Measurements from ENCODE around the gene RHOJ. TPM values are rescaled to one million over a fixed set of nuclear protein-coding genes. Genes with fewer than 3 reads are reported as not detected.
A peak's percentile ranks its signal among the peaks of the same experiment; 100 is the strongest.
"Not testable (repeated sequence)": the region's sequence is repeated elsewhere in the genome, so short reads cannot be mapped to it uniquely, and the experiment has no call there.

The RHOJ gene
- polyA plus RNA-seq, 3 donors from 2014 or later = not detected

GRCh38 chr14:63301891-63302534, 97.8 kb downstream of the RHOJ start:
- H3K36me3 Mint-ChIP-seq = no peaks in the 10 kb centered on the region
- H3K27me3 Mint-ChIP-seq (ENCODE audit: low read depth in 3 of 3) = peaks cover 3 to 7% (median 6%) of the 10 kb centered on the region in 3 donors
- DNase-seq = no peak
- peaks cover 10 to 23% of the 10 kb centered on the region in 2 donors for H3K4me1 Mint-ChIP-seq
- no peaks in the 10 kb centered on the region for H3K9me3 Mint-ChIP-seq
- peak overlapping the region in 1 of 6 donors; percentile 39 for H3K27ac Mint-ChIP-seq
- no peak overlapping the region for H3K4me3 Mint-ChIP-seq

DNA sequence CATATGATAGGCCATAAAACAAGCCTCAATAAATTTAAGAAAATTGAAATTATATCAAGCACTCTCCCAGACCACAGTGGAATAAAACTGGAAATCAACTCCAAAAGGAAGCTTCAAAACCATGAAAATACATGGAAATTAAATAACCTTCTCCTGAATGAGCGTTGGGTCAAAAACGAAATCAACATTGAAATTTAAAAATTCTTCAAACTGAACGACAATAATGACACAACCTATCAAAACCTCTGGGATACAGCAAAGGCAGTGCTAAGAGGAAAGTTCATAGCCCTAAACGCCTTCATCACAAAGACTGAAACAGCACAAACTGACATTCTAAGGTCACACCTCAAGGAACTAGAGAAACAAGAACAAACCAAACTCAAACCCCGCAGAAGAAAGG, 100.2 kb downstream of the RHOJ start:
- not testable (repeated sequence) for H3K4me3 Mint-ChIP-seq; H3K36me3 Mint-ChIP-seq; H3K27me3 Mint-ChIP-seq (ENCODE audit: low read depth in 3 of 3); H3K27ac Mint-ChIP-seq; H3K4me1 Mint-ChIP-seq; DNase-seq; H3K9me3 Mint-ChIP-seq

DNA sequence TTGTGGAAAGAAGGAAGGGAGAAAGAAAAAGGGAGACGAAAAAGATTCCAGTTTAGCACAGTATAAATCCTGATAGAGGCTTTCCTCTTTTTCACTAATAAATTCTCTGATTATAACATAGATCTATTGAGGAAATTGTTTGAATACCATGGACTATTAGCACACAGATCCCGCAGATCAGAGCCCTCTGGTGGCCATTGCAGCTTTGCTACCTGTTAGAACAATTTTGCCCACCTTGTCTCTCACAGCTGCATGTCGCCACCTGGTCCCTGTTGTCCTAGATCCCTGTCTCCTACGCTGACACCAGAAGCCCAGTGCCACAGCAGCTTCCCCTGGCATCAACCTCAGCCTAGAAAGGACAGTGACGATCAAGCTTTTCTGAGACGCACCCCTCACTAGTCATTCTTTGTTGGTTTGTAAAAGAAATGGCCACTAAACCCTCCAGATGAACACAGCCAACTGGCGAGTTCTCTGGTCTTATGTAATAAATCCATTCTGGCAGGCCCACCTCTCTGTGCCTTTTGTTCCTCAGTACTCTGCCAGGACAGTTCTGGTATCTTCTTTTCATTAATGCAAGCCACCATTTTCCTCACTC, 104.6 kb downstream of the RHOJ start:
- Mint-ChIP-seq H3K36me3 (no peaks in the 10 kb centered on the region), H3K27me3 (ENCODE audit: low read depth in 3 of 3) (peaks cover 1 to 5% (median 5%) of the 10 kb centered on the region in 3 donors), H3K27ac (no peak overlapping the region), H3K4me3 (no peak overlapping the region), H3K4me1 (no peaks in the 10 kb centered on the region), H3K9me3 (no peaks in the 10 kb centered on the region)
- DNase-seq = no peak

DNA sequence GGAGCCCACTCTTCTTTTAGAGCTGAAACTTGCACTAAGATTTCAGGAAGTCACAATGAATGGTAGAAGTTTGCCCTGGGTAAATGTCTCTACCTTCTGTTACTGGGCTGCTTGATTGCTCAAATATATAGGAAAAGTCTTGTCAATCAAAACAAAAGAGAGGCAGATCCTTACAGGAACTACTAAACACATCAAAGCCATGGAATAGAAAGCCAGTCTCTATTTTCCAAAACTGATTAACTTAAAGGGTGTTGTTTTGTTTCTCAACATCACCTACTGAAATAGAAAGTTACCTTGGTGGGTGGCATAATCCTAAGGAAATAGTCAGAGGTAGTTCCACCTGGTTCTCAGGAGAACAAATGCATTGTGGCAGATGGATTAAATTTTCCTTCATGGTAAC, 114.6 kb downstream of the RHOJ start, which contains the start of gene GPHB5:
GPHB5 (minus strand) TSS at position 101 of the 400 bp plus-strand sequence. CDS start 1,086 bp downstream, outside the sequence.
- Mint-ChIP-seq H3K27me3 (ENCODE audit: low read depth in 3 of 3) (peaks cover 1 to 17% (median 2%) of the 10 kb centered on the region in 3 donors), H3K9me3 (no peaks in the 10 kb centered on the region), H3K4me1 (no peaks in the 10 kb centered on the region), H3K27ac (no peak within 1 kb of the TSS), H3K36me3 (no peaks in the 10 kb centered on the region), H3K4me3 (no peak within 1 kb of the TSS)
- DNase-seq = no peak

- H3K27me3 Mint-ChIP-seq (ENCODE audit: low read depth in 3 of 3) = peaks cover 0 to 15% (median 1%) of the 10 kb centered on the region in 3 donors
These were observed 118.2 kb downstream of the RHOJ start for GRCh38 chr14:63322472-63322871.

DNA sequence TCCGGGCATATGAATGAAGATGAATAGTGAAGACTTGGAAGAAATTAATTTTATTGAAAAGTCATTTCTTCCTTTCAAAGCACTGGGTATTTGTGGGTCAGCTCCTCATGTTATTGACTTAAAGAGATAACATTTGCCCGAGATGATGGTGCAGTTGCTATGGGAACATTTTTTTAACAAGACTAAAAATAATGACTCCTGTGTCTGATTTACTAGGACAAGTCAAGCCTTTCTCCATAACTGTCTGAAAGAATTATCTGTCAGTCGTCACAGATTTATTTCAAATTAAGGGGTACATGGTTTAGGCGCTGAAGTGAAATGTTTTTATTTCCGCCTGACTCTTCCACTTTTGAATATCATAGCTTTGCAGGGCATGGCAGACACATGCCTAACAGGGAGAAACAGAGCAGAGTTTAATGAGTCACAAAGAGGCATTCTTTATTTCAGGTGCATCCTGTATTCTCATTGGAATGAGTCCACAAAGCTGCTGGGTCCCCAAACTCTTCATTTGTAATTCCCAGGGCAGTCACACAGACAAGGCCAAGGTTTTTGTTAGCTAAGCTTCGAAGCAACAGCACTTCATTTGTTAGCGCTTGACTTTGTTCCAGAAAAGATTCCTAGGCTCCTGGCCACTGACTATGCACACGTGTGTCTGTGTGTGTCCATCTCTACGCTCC, 118.8 kb downstream of the RHOJ start:
- no peak overlapping the region for H3K27ac Mint-ChIP-seq
- no peak for DNase-seq
- H3K4me1 Mint-ChIP-seq = no peaks in the 10 kb centered on the region
- no peak overlapping the region for H3K4me3 Mint-ChIP-seq
- peaks cover 0 to 14% (median 1%) of the 10 kb centered on the region in 3 donors for H3K27me3 Mint-ChIP-seq (ENCODE audit: low read depth in 3 of 3)
- H3K36me3 Mint-ChIP-seq = no peaks in the 10 kb centered on the region
- no peaks in the 10 kb centered on the region for H3K9me3 Mint-ChIP-seq

More at GRCh38 chr14:63322472-63322871, 118.2 kb downstream of the RHOJ start:
- H3K27ac Mint-ChIP-seq = no peak overlapping the region
- no peak for DNase-seq
- no peaks in the 10 kb centered on the region for H3K4me1 Mint-ChIP-seq
- H3K4me3 Mint-ChIP-seq = no peak overlapping the region
- no peaks in the 10 kb centered on the region for H3K36me3 Mint-ChIP-seq
- no peaks in the 10 kb centered on the region for H3K9me3 Mint-ChIP-seq

DNA sequence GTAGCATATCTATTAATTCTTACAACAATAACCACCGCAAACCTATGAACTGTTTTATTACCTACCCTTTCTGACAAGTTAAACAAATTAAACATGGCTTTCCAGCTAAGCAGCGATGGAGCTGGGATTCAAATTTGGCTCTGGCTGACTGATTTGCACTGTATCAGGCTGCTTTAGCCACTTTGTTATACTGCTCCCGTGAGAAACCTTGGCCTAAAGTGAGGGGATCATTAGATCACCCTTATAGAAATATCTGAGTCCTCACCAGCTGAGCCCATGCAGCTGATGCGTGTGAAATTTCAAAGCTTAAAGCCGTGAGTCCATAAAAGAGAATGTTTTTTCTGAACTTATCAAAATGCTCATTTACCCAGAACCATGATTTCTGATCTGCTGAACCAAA, 122.6 kb downstream of the RHOJ start:
- Mint-ChIP-seq H3K4me3 (no peak overlapping the region), H3K36me3 (peaks cover 0 to 4% (median 0%) of the 10 kb centered on the region in 3 donors), H3K4me1 (no peaks in the 10 kb centered on the region), H3K9me3 (no peaks in the 10 kb centered on the region), H3K27me3 (ENCODE audit: low read depth in 3 of 3) (peaks cover 2 to 3% (median 2%) of the 10 kb centered on the region in 3 donors), H3K27ac (no peak overlapping the region)
- DNase-seq = no peak

DNA sequence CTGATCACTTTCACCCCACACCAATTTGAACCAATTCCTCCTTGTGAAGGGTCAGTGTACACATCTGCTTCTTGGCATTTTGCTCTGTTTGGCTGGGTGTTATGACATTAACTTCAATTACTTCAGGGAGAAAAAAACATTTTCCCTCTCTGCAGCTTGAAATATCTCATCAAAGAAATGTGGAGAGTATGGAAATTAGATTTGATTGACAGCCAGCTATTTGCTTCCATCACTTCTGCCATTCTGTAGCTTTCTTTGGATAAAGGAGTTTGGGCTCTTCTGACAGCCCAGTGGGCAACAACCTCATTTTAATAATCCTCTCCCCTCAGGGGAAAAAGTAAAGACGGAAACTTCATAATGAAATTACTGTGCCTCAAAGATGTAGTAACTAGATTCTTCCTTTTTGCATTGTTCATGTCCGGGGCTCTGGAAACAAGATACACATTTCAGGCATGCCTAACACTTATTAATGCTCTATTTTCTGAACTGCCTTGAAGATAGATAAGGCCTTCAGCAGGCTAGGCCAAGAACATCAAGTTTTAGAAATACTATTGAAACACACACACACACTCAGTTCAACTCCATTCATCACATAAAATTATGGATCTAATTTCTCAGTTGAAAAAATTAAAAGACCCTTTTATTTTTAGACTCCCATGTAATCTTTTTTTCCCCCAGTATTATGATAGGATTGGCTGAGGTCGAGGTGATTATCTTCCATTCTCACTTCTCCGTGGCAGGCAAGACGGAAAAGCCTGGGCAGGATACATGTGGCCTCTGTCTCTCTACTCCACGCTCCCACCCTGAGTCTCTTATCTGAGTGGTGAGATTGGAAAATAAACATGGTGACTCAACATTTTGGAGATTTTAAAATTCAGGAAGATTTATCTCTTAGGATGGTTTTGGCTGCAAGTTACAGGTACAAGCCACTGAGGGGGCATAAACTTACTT, 124.8 kb downstream of the RHOJ start:
- Mint-ChIP-seq H3K9me3 (no peaks in the 10 kb centered on the region), H3K27ac (no peak overlapping the region), H3K4me1 (no peaks in the 10 kb centered on the region), H3K27me3 (ENCODE audit: low read depth in 3 of 3) (peaks cover 2 to 4% (median 4%) of the 10 kb centered on the region in 3 donors), H3K36me3 (peaks cover 0 to 10% (median 0%) of the 10 kb centered on the region in 3 donors), H3K4me3 (no peak overlapping the region)
- no peak for DNase-seq

- Mint-ChIP-seq H3K27ac (no peak overlapping the region), H3K4me3 (no peak overlapping the region), H3K4me1 (no peaks in the 10 kb centered on the region), H3K36me3 (no peaks in the 10 kb centered on the region), H3K9me3 (peaks cover 0 to 4% (median 0%) of the 10 kb centered on the region in 6 donors), H3K27me3 (ENCODE audit: low read depth in 3 of 3) (peaks cover 1 to 5% (median 3%) of the 10 kb centered on the region in 3 donors)
- no peak for DNase-seq
These were observed 138.1 kb downstream of the RHOJ start for GRCh38 chr14:63342371-63342770.

Other genes with a start within 250 kb of the RHOJ start
- not detected for gene KCNH5, start 159.0 kb upstream of the RHOJ start, polyA plus RNA-seq
- gene GPHB5, start 114.5 kb downstream of the RHOJ start, polyA plus RNA-seq = not detected